GM12873 (cell line): ENCODE data around the gene CNOT11.

ENCODE experiments used
- TF ChIP-seq, protein P1 (sequence below): IDR thresholded peaks from 2 replicates; pipeline ENCODE4 v1.5.1; 2012; ENCODE audit warnings: low read depth, mild to moderate bottlenecking, moderate library complexity, low read length, control low read depth; ENCODE audit not compliant: insufficient read depth; ENCODE audit errors: missing control alignments

The CNOT11 gene

DNA sequence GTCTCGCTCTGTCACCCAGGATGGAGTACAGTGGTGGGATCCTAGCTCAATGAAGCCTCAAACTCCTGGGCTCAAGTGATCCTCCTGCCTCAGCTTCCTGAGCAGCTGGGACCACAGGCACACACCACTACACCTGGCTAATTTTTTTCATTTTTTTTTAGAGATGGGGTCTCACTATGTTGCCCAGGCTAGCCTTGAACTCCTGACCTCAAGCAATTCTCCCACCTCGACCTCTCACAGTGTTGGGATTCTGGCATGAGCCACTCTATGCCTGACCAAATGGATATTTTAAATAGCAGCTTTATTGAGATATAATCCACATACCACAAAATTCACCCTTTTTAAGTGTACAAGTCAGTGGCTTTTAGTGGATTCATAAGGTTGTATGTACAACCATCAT is 44.7 kb downstream of the CNOT11 start:
- TF ChIP-seq, protein P1, sequence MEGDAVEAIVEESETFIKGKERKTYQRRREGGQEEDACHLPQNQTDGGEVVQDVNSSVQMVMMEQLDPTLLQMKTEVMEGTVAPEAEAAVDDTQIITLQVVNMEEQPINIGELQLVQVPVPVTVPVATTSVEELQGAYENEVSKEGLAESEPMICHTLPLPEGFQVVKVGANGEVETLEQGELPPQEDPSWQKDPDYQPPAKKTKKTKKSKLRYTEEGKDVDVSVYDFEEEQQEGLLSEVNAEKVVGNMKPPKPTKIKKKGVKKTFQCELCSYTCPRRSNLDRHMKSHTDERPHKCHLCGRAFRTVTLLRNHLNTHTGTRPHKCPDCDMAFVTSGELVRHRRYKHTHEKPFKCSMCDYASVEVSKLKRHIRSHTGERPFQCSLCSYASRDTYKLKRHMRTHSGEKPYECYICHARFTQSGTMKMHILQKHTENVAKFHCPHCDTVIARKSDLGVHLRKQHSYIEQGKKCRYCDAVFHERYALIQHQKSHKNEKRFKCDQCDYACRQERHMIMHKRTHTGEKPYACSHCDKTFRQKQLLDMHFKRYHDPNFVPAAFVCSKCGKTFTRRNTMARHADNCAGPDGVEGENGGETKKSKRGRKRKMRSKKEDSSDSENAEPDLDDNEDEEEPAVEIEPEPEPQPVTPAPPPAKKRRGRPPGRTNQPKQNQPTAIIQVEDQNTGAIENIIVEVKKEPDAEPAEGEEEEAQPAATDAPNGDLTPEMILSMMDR = no peak

DNA sequence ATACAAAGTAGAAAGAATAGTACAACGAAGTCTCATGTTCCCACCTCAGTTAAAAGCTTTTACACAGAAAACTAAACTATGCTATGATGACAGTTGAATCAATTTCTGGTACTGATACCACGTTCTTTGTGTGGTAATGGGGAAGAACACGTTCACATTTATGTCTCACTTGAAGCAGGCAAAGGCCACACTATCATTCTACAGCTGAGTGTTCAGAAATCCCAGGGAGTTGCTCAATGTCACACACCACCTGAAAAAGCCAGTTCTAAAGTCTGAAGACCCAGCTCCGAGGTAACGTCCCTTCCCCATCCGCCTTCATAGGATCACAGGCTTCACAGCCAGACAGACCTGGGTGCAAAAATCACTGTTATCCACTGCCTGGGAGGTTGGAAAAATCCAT is 46.9 kb downstream of the CNOT11 start:
- TF ChIP-seq, protein P1 = no peak

DNA sequence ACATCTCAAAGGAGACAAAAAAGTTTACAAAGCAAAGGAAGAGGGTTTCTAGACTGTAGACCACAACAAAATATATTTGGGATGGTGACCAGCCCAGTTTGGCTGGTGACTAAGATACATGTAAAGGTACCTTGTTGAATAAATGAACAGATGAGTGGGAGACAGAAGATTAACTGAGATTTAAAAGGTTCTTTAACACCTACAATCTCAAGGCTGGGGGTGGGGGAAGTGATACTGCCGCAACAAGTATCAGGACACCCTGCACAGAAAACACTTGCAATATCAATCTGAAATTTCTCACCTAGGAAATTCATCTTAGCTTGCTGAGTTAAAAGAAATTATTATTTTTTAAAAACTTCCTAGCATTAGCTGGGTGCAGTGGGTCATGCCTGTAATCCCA is 47.5 kb downstream of the CNOT11 start:
- TF ChIP-seq, protein P1 = no peak

DNA sequence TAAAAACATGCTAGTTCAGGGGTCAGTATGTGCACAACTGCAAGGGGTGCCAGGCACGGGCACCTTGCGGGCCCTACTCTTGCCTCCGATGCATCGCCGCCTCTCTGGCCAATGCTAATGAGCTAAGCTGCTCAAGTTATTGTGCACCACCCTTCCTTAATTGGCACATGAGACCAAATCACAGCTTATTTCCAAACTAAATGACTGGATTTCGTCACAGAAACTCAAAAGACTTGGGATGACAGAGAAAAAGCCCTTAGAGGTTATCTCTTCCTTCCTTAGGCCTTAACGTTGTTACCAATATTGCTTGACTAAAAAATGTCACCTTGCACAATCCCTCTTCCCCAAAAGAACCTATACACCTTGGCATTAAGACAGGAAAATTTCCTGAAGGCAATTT is 48.1 kb downstream of the CNOT11 start:
- TF ChIP-seq, protein P1 = no peak

DNA sequence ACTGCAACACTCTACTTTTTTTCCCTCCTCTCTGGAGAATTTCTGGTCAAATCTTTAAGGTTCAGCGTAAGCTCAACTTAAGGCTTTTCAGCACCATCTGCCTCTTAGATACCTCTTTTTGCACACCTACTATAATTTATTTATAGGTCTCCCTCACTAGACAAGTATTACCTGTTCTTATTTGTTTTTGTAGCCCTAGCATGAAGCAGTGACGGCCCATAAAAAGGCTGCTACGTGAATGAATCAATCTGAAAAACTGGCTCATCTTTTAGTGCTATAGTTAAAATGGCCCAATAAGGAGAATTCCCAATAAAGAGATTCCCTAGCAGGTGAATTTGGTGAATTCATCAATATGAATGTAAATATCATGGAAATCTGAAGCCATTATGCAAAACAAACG is 49.3 kb downstream of the CNOT11 start:
- TF ChIP-seq, protein P1 = no peak

DNA sequence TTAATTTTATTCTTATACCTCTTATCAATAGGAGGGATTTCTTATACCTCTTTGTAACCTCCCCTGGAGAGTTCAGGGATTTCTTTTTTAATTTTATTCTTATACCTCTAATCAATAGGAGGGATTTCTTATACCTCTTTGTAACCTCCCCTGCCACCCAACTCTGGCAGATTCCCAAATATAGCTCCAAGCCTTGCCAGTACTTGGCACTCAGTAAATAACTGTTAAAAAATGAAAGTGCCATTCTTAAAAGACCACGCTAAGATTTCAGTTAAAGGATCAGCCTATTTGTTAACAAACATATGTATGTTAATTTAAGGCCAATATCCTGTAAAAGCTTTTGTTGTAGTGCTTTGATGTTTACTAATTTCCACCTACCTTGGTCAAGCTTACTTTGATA is 51.0 kb downstream of the CNOT11 start:
- TF ChIP-seq, protein P1 = no peak

DNA sequence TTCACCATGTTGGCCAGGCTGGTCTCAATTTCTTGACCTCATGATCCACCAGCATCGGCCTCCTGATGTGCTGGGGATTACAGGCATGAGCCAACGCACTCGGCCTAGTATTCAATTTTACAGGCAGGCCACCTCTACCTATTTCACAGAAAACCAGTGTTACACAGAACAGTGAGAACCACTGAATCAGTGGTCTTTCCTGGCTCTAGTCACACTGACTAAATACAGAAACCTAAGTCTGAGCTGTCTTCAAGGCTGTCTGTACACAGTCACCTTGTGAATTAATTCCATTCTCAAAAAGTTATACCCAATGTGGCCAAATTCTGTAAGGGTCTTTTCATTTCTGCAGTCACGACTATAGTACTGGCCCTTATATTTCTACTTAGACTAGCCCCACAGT is 52.3 kb downstream of the CNOT11 start:
- TF ChIP-seq, protein P1 = no peak

DNA sequence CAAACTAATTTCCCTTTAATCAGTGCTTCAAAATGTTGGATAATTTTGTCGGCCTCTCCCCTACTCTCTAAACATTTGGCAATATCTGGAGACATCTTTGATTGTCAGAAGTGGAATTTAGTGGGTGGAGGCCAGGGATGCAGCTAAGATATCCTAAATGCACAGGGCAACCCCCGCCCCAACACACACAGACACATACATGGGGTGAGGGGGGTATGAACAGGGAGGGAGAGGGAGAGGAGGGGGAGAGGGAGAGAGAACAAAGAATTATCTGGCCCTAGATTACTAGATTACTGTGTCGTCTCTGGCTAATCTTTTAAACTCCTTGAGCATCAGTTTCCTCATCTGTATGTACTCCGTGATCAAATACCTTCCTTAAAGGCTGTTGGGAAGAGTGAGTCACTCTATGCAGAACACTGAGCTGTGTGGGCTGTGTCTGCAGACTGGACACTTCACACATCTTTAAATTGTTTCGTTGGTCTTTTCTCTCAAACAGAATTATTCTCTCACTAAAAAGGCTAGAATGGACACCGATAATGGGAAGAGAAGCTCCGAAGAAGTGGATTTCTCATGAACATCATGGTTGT is 52.9 kb downstream of the CNOT11 start:
- TF ChIP-seq, protein P1 = no peak
